ENCODE results near the gene PDE3B. TPM values are rescaled to one million over a fixed set of nuclear protein-coding genes. Genes with fewer than 3 reads are reported as not detected.

The PDE3B gene
- total and polyA plus RNA-seq, 9 of the 15 experiments (the other 6 are each of a cell fraction or from before 2014, with no cell fraction given): 2.3 to 22.5 (median 12.2) TPM

DNA sequence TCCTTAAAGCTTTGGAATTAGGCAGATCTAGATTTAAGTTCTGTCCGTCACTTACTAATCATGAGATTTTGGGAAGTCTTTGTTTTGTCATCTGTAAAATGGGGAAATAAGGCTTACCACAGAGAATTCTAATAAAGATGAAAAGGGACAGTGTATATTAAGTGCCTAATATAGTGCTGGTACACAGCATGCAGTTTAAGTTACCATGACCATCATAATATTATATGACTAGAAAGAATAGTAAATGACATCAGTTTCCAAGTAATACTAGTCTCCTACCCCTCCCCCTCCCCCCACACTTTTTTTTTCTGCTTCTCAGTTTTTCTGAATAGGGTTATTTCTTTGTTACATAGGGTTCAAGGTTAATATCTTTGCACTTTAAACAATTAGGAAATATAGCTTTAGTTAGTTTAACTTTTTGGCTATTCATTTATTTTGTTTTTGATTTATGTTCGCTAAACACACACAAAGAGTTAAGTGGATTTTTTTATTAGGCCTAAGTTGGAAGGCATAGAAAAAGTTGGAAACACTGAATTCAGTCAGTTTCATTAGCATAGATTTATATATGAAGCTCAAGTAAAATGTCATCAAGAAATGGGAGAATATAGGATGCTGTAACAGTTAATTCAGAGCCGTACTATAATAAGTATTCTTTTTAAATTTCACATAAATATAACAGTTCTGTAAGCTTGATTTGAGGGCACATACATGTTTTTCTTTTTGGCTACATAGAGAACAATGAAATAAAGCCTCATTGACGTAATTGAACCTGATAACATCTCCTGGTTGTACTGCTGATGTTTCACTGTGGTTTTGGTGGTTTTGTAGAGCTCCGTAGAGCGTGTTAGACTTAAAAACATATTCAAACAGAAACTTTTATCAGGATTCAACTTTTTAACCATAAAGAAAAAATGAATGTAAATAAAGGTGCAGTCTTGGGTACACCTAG is 121.2 kb downstream of the PDE3B start:
- no peaks in the 10 kb centered on the region for H3K9me3 ChIP-seq (replicated peaks; ENCODE audit: control insufficient read depth, insufficient read depth, low read depth, low read length)
- H3K36me3 ChIP-seq (ENCODE audit: control insufficient read depth, insufficient read depth, low read length): no peaks in the 10 kb centered on the region
- H3K27me3 ChIP-seq (ENCODE audit: control insufficient read depth in 2 of 2, insufficient read depth in 2 of 2, low read length in 2 of 2): no peaks in the 10 kb centered on the region
- DNase-seq (ENCODE audit: extremely low read depth in 1 of 4, low spot score in 3 of 4) (peak; percentile 9 to 70 (median 34)), ATAC-seq (peak; percentile 85), FAIRE-seq (peak; percentile 82)
- CTCF ChIA-PET (ENCODE audit: low intra/inter-chr PET ratio): no interaction called here
- no peak overlapping the region for H3K9ac ChIP-seq (ENCODE audit: insufficient read depth in 1 of 2, low read depth in 2 of 2, low read length in 2 of 2)
- POLR2A ChIA-PET: interaction anchor here (0.8 to 1.3 kb wide), 4 partner anchors 11 to 121 kb away, joined by 3 to 4 read pairs (median 4); partner anchors contain the start of gene PDE3B
- in situ Hi-C loops (cut with MboI): no loop called here
- no peak overlapping the region for H3K4me2 ChIP-seq (ENCODE audit: insufficient read depth, low read length)
- WGBS (ENCODE audit: insufficient coverage, low coverage, missing lambda C conversion rate): 27% methylated on average over 6 of the region's 6 CpGs
- H3K4me3 ChIP-seq: no peak overlapping the region
- H3K9me1 ChIP-seq (ENCODE audit: control insufficient read depth, insufficient read depth, low read length): no peaks in the 10 kb centered on the region
- intact Hi-C loops (cut with micrococcal nuclease): loop anchor here (5.0 kb wide), 2 partner anchors 123 to 243 kb away; partner anchors contain the start of genes PDE3B and PSMA1
- peak overlapping the region; percentile 45; the same call in 1 of the 3 replicates for H3K27ac ChIP-seq (ENCODE audit: extremely low read depth, low read depth, low read length)
- BruUV-seq (replicated peaks): no TSS peak
- peaks cover 0 to 8% of the 10 kb centered on the region in 2 experiments; a peak in 2 of 5 replicates for H3K4me1 ChIP-seq (replicated peaks in 1 of 2; ENCODE audit: control insufficient read depth in 2 of 2, insufficient read depth in 2 of 2, low read length in 2 of 2)
- 0 out of 2 replicates have a peak, but pooled peaks cover 3% of the 10 kb centered on the region for H4K20me1 ChIP-seq (replicated peaks; ENCODE audit: control insufficient read depth, insufficient read depth, low read length)
- peaks cover 10% of the 10 kb centered on the region; the same call in 2 of the 3 replicates for H3K79me2 ChIP-seq (ENCODE audit: control insufficient read depth, insufficient read depth, low read length)
- no peak overlapping the region for H2AFZ ChIP-seq (ENCODE audit: low read depth, low read length)
- TF ChIP-seq GTF2E2 (tag; IDR thresholded peaks at IDR 0.05): 0 out of 2 replicates have a peak, but pooled peaks have one; percentile 45
- peak; percentile 87 for TF ChIP-seq ATF7 (IDR thresholded peaks at IDR 0.05)
- TF ChIP-seq ADNP (tag; IDR thresholded peaks at IDR 0.05): peak; percentile 62; the same call in 1 of the 2 replicates
- TF ChIP-seq ZKSCAN8 (CRISPR knock-in tag; IDR thresholded peaks at IDR 0.05): 0 out of 2 replicates have a peak, but pooled peaks have one; percentile 19
- TF ChIP-seq BACH1 (tag; IDR thresholded peaks at IDR 0.05): peak; percentile 60; the same call in 1 of the 2 replicates
- TF ChIP-seq SMARCA4 (IDR thresholded peaks at IDR 0.05): peak; percentile 82
- peak; percentile 18; the same call in 1 of the 2 replicates for TF ChIP-seq FOXM1 (IDR thresholded peaks at IDR 0.05; ENCODE audit: low read depth)
- TF ChIP-seq FOXM1 (CRISPR knock-in tag; IDR thresholded peaks at IDR 0.05; ENCODE audit: low read depth): no peak
- TF ChIP-seq GATA2 (CRISPR knock-in tag; IDR thresholded peaks at IDR 0.05): peak; percentile 65
- no peak for TF ChIP-seq ATF1 (CRISPR knock-in tag; IDR thresholded peaks at IDR 0.05)
- TF ChIP-seq ATF1 (tag; IDR thresholded peaks at IDR 0.05): peak; percentile 87
- peak; percentile 77 for TF ChIP-seq CHD4 (IDR thresholded peaks at IDR 0.05; ENCODE audit: insufficient read depth, insufficient replicate concordance, low read depth, low read length, poor library complexity, severe bottlenecking)
- TF ChIP-seq DPF2 (IDR thresholded peaks at IDR 0.05): peak; percentile 78
- peak; percentile 88 for TF ChIP-seq RBM25 (IDR thresholded peaks at IDR 0.05; ENCODE audit: low read depth, low read length, severe bottlenecking)
- peak; percentile 66 for TF ChIP-seq FOSL1 (tag; conservative IDR thresholded peaks at IDR 0.05)
- TF ChIP-seq ZNF785 (CRISPR knock-in tag; IDR thresholded peaks at IDR 0.05): no peak
- peak in 1 of 2 experiments; percentile 75; a peak in 2 of 4 replicates for TF ChIP-seq RCOR1 (IDR thresholded peaks at IDR 0.05; ENCODE audit: borderline replicate concordance in 1 of 2, low read depth in 2 of 2, low read length in 2 of 2)
- TF ChIP-seq SMARCC2 (IDR thresholded peaks at IDR 0.05; ENCODE audit: low read depth): peak; percentile 85
- TF ChIP-seq MEIS2 (IDR thresholded peaks at IDR 0.05; ENCODE audit: partially characterized antibody): peak; percentile 28
- peak; percentile 99 for TF ChIP-seq SOX6 (IDR thresholded peaks at IDR 0.05)
- no peak for TF ChIP-seq UBTF (IDR thresholded peaks at IDR 0.05; ENCODE audit: borderline replicate concordance in 1 of 2, low read depth in 2 of 2, low read length in 2 of 2)
- TF ChIP-seq NFIC (IDR thresholded peaks at IDR 0.05): no peak

Measured in K562 (cell line).